Measurements from ENCODE around the gene MR1.

MR1 gene

DNA sequence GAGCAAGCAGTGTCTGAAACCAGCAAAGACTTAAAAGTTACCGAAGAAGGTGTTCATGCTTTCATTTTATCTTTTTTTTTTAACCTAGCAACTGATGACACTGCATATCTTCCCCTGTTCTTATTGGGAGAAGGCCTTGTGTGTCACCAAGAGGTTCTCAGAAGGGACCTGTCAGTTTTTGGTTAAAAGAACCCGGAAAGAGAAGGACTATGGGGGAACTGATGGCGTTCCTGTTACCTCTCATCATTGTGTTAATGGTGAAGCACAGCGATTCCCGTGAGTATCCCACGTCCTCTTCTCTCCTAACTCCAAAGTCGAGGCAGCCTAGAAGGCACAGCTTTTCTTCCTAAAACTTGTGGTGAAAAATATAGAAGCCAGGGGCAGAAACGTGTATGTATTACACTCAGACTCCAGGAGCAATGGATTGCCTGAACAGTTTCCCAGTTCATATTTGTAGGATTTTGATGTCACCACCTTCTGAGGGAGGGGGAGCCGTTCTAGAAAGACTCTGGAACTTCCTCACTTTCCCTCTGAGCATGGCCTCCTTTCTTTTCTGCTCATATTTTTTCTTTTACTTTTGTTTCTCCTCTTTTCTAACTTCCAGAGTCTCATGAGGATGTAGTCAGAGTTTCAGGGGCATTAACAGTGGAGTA is at the start of gene MR1:
Gene MR1, plus strand, starts transcription at position 185 of the 653 bp plus-strand sequence. Its CDS starts 25 bp downstream, at position 210.
- ATAC-seq (ENCODE audit: low read depth) = peak; percentile 97
- Mint-ChIP-seq H3K36me3 (peaks cover 6% of the 10 kb centered on the region), H3K27me3 (no peaks in the 10 kb centered on the region), H3K4me1 (peaks cover 43% of the 10 kb centered on the region), H3K27ac (peak within 1 kb of the TSS; percentile 98), H3K4me3 (peak within 1 kb of the TSS; percentile 99), H3K9me3 (no peaks in the 10 kb centered on the region)
- peak; percentile 34 to 74 for DNase-seq (ENCODE audit: low spot score in 2 of 2)

DNA sequence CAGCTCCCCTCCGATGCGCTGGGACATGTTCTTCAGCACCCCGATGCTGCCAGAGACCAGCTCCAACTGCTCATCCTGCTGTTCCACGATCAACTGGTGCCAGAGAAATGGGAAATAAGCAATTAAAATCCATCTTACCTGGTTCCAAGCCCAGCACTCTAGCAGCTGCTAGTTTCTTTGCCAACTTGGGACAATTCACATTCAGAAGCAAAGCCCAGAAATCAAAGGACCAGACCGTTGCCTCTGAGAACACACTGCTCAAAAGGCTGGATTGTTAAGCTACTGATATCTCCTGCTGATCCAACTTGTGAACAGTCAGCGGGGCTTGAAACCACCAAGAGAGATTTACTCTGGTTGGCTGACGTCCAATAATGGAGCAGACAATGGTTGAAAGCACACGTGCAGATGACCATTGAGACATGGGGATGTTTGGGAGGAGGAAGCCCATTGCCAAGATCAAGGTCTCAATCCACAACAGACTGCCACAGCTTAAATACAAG is 45.5 kb upstream of the MR1 start:
- H3K27me3 Mint-ChIP-seq = no peaks in the 10 kb centered on the region
- no peaks in the 10 kb centered on the region for H3K9me3 Mint-ChIP-seq
- H3K4me3 Mint-ChIP-seq = no peak overlapping the region
- peaks cover 6% of the 10 kb centered on the region for H3K4me1 Mint-ChIP-seq
- no peak for ATAC-seq (ENCODE audit: low read depth)
- no peak overlapping the region for H3K27ac Mint-ChIP-seq
- H3K36me3 Mint-ChIP-seq = peaks cover 53% of the 10 kb centered on the region
- no peak for DNase-seq (ENCODE audit: low spot score in 2 of 2)

DNA sequence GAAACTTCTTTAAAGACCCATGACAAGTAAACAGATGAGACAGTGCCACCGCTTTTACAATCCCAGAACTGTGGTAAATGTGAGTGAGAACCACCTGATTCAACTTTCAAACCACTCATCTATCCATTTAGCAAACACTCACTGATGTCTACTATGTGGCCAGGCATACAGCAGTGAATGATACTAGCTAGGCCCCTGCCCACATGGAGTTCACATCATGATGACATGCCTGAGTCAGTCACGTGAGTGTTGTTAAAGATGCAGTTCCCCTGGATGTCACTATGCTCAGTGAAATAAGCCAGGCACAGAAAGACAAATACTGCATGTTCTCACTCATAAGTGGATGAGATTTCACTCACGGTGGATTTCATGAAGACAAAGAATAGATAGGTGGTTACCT is 39.5 kb upstream of the MR1 start:
- Mint-ChIP-seq H3K4me3 (no peak overlapping the region), H3K9me3 (no peaks in the 10 kb centered on the region), H3K27me3 (no peaks in the 10 kb centered on the region), H3K36me3 (peaks cover 39% of the 10 kb centered on the region), H3K27ac (no peak overlapping the region), H3K4me1 (no peaks in the 10 kb centered on the region)
- ATAC-seq (ENCODE audit: low read depth) (no peak), DNase-seq (ENCODE audit: low spot score in 2 of 2) (no peak)

DNA sequence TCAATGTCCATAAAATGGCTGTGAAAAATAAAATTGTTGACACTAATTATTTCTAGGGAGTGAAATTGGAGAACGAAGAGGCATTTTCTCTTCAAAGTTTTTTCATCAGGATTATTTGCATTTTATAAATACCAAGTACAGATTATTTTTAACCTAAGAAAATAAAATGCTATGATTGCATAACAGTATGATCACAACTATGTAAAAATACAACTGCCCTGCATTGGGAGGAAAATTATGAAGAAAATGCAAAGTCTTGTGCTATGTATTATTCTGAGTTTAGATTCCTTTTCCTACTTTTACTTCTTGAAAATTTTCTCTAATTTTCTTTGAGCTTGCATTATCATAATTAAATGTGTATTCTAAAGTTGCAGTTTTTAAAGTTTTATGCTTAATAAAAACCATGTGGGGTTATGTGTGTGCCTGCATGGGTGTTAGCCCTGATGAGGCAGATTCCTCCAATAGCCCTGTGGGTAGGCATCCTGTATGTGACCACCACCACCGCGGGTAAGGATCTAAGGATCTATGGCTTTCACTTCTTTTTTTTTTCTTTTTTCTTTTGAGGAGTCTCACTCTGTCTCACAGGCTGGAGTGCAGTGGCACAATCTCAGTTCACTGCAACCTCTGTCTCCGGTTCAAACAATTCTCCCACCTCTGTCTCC is 35.8 kb upstream of the MR1 start:
- no peak for DNase-seq (ENCODE audit: low spot score in 2 of 2)
- H3K4me1 Mint-ChIP-seq = peaks cover 2% of the 10 kb centered on the region
- no peak overlapping the region for H3K27ac Mint-ChIP-seq
- H3K36me3 Mint-ChIP-seq = peaks cover 30% of the 10 kb centered on the region
- no peak overlapping the region for H3K4me3 Mint-ChIP-seq
- no peaks in the 10 kb centered on the region for H3K27me3 Mint-ChIP-seq
- no peak for ATAC-seq (ENCODE audit: low read depth)
- no peaks in the 10 kb centered on the region for H3K9me3 Mint-ChIP-seq

DNA sequence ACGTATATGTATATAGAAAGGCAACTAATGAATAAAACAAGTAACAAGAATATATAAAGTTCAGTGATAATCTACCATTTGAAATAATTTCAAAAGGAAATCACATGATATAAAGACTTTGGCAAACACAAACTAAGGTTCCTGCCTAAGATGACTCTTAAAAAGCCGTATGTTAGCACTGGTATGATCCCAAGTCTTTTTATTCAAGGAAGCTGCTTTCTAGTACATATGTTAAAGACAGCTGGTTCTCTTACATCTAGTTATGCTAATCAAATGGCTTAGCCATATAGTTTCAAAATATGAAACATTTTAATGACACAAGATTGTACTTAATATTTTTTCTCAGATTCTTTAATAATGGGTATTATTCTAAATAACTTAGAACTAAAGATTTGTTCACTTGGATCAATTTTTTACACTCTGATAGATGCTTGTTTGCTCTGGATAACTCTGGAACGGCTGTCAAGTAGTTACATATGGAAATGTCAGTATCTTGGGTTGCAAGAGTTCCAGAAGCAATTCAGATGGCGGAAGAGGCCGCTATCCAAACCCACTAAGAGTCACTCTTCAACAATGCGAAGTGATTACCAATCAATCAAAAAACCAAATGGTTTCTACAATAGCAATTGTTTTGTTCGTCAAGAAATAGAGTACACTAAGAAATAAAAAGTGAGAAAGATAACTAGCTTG is 32.5 kb upstream of the MR1 start:
- Mint-ChIP-seq H3K4me3 (no peak overlapping the region), H3K27ac (no peak overlapping the region), H3K9me3 (no peaks in the 10 kb centered on the region), H3K36me3 (peaks cover 32% of the 10 kb centered on the region), H3K27me3 (no peaks in the 10 kb centered on the region), H3K4me1 (peaks cover 2% of the 10 kb centered on the region)
- ATAC-seq (ENCODE audit: low read depth) (no peak), DNase-seq (ENCODE audit: low spot score in 2 of 2) (no peak)

DNA sequence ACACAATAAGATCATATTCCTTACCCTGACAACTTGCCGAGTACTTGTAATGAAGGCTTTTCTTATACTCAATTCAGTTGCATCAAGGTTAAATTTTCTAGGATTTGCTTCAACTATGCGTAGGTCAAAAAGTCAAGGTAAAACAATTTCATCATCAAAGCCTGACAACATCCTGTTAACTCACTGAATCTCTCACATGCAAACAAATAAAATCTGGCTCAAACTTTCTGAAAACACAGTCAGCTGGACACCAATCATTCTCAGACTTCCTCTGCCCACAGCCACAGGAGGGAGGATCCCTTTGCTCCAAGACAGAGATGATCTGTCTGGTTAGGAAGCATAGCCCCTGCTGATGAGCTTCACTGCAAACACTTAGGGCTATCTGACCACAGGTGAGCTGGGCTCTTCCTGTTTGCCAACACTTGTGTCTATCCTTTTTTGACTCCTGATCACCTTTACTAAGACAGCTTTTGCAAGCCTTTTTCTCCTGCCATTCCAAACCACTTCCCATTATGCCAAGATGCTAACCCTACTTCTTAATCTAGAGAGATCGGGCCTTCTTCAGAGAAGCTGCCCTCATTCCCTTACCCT is 31.1 kb upstream of the MR1 start:
- DNase-seq (ENCODE audit: low spot score in 2 of 2) = no peak
- H3K4me1 Mint-ChIP-seq = peaks cover 7% of the 10 kb centered on the region
- H3K27ac Mint-ChIP-seq = no peak overlapping the region
- no peak overlapping the region for H3K4me3 Mint-ChIP-seq
- ATAC-seq (ENCODE audit: low read depth) = no peak
- peaks cover 32% of the 10 kb centered on the region for H3K36me3 Mint-ChIP-seq
- H3K27me3 Mint-ChIP-seq = no peaks in the 10 kb centered on the region
- no peaks in the 10 kb centered on the region for H3K9me3 Mint-ChIP-seq

DNA sequence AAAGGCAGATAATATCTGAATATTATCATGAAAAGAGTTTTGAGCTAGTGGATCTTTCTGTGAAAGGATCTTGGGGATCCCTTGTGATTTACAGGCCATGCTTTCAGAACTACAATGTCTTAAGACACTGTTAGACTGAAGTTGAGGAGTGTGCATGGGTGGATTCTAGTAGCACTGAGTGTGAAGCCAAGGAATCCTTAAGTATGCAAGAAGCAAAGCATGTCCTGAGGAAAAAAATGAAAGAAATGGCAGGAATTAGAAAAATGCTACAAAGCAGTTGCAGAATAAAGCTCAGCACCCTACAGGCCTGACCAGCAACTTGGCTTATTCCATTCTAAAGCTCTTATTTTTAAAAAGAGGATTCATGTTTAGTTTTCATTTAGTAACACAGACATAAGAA is 23.0 kb upstream of the MR1 start:
- Mint-ChIP-seq H3K4me1 (peaks cover 23% of the 10 kb centered on the region), H3K4me3 (no peak overlapping the region), H3K36me3 (peaks cover 7% of the 10 kb centered on the region), H3K27ac (no peak overlapping the region), H3K27me3 (no peaks in the 10 kb centered on the region), H3K9me3 (no peaks in the 10 kb centered on the region)
- ATAC-seq (ENCODE audit: low read depth) (no peak), DNase-seq (ENCODE audit: low spot score in 2 of 2) (no peak)

DNA sequence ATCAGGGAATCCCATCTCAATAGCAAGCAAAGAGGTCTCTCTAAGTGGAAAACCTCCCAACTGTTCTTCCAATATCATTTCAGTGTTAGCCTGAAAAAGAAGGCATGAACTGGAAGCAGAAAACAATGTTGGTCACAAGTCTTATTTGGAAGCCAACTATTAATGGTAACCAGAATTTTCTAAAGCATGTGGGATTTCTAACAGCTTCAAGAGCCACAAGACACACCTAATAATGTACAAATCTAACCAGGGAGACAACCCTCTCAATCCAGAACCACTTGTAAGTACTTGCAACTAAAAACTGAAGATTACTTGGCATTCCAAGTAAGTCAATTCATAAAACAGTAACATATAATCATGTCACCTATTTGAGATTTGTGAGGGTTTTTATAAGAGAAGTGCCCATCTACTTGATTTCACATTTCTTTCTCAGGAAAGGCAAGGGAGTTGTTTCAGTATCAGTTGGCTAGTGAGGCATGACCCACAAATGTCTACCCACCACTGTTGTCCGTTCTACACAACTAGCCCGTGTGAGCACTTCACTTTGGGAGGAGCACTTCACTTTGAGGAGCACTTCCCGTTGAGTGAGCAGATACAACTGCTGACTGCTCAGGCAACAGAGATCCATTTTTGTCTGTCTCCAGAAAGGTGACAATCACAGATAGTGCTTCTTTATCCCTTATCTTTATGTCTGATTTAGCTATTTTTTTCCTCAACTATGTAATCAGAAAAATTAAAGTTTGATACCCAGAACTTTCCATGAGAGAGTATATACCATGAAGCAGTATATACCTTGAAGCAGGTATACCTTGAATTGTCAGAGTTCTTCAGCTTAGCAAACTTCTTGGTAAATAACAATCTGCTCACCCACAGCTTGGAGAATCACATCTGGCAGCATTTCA is 22.2 kb upstream of the MR1 start:
- Mint-ChIP-seq H3K4me1 (peaks cover 23% of the 10 kb centered on the region), H3K27ac (no peak overlapping the region), H3K36me3 (peaks cover 7% of the 10 kb centered on the region), H3K27me3 (no peaks in the 10 kb centered on the region), H3K4me3 (no peak overlapping the region), H3K9me3 (no peaks in the 10 kb centered on the region)
- no peak for DNase-seq (ENCODE audit: low spot score in 2 of 2)
- ATAC-seq (ENCODE audit: low read depth) = no peak

DNA sequence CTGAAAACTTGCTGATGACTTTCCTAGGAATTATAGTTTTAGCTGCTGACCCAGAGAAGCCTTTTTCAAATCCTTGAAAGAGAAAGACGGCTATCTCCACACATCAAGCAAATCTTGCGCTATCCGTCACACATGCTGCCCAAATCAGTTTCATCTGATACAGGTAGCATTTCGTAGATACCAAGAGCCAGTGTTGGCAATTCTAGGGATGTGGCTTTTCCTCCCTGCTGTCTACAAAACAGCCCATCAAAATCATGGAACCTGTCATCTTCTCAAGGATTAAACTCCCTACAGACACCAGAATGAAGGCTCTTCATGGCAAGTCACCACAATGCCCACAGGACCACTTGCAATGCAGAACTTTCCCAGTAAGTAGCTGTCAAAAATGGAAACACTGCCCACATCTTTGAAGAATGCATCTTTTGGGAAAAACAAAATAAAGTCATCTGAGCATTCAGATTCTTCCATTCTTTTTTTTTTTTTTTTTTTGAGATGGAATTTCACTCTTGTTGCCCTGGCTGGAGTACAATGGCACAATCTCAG is 21.5 kb upstream of the MR1 start:
- peaks cover 7% of the 10 kb centered on the region for H3K36me3 Mint-ChIP-seq
- H3K27ac Mint-ChIP-seq = no peak overlapping the region
- no peak for DNase-seq (ENCODE audit: low spot score in 2 of 2)
- H3K4me1 Mint-ChIP-seq = peaks cover 19% of the 10 kb centered on the region
- H3K9me3 Mint-ChIP-seq = no peaks in the 10 kb centered on the region
- no peak overlapping the region for H3K4me3 Mint-ChIP-seq
- no peak for ATAC-seq (ENCODE audit: low read depth)
- no peaks in the 10 kb centered on the region for H3K27me3 Mint-ChIP-seq

DNA sequence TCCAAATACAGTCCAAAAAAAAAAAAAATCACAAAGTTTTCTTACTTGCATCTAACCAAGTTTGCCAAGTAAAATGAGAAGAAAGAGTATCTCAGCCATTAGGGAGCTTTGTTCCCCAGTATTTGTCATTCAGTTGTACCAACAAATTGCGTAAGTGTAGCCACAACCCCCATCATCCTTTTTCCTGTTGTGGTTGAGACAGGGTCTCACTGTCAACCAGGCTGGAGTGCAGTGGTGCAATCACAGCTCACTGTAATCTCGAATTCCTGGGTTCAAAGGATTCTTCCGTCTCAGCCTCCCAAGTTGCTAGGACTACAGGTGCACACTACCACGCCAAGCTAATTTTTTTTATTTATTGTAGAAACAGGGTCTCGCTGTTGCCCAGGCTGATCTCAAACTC is 20.6 kb upstream of the MR1 start:
- H3K36me3 Mint-ChIP-seq = peaks cover 9% of the 10 kb centered on the region
- ATAC-seq (ENCODE audit: low read depth) = no peak
- no peaks in the 10 kb centered on the region for H3K27me3 Mint-ChIP-seq
- H3K4me3 Mint-ChIP-seq = no peak overlapping the region
- DNase-seq (ENCODE audit: low spot score in 2 of 2) = no peak
- H3K9me3 Mint-ChIP-seq = no peaks in the 10 kb centered on the region
- H3K4me1 Mint-ChIP-seq = peaks cover 22% of the 10 kb centered on the region
- H3K27ac Mint-ChIP-seq = no peak overlapping the region

DNA sequence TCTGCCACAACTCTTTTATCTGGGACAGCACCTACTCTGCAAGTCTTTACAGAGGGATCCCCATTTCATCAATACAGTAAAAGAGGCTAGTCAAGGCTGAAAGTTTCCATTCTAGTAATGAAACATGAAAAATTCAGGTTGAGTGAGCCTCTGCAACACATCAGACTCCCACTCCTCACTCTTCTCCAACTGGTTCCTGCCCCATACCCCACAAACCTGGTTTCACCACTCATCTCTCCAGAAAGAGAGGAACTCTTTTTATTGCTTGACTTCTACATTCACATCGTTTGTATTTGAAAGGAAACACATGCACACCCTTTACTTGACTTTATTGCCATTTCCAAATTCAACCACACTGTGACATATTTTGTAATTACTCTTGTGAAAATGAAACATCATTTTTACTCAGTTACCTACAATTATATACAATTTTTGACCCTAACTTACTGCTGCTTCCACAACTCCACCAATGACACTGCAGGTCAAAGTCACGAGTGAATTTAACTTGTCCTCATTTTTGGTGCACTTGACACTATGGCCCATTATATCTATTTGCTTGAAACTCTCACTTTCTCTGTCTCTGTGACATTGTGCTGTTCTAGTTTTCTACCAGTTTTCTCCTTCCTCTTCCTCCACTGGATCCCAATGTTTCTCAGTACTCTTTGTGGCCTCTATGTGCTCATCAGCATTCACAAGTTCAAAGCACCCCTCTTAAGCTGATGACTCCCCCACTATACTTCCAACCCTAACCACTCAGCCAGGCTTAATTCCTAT is 19.1 kb upstream of the MR1 start:
- Mint-ChIP-seq H3K4me3 (no peak overlapping the region), H3K4me1 (peaks cover 31% of the 10 kb centered on the region), H3K27me3 (no peaks in the 10 kb centered on the region), H3K36me3 (peaks cover 9% of the 10 kb centered on the region), H3K9me3 (no peaks in the 10 kb centered on the region), H3K27ac (no peak overlapping the region)
- no peak for ATAC-seq (ENCODE audit: low read depth)
- no peak for DNase-seq (ENCODE audit: low spot score in 2 of 2)

DNA sequence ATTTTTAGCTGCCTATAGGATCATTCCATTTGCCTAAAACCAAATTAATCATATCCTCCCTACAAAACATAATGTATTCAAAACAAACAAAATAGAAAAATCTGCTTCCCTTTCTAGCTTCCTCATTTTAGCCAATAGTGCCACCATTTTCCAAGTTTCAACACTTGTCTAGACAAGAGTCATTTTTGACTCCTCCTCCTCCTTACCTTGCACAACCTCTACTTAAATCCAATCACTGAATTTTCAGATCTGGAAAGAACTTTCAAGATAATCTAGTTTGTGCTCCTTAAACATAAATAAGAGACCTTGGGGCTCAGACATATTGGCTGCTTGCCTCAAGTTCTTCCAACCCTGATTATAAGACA is 18.6 kb upstream of the MR1 start:
- H3K27ac Mint-ChIP-seq = no peak overlapping the region
- ATAC-seq (ENCODE audit: low read depth) (peak; percentile 56), DNase-seq (ENCODE audit: low spot score in 2 of 2) (no peak)
- peaks cover 7% of the 10 kb centered on the region for H3K36me3 Mint-ChIP-seq
- peaks cover 31% of the 10 kb centered on the region for H3K4me1 Mint-ChIP-seq
- H3K27me3 Mint-ChIP-seq = no peaks in the 10 kb centered on the region
- H3K9me3 Mint-ChIP-seq = no peaks in the 10 kb centered on the region
- no peak overlapping the region for H3K4me3 Mint-ChIP-seq

DNA sequence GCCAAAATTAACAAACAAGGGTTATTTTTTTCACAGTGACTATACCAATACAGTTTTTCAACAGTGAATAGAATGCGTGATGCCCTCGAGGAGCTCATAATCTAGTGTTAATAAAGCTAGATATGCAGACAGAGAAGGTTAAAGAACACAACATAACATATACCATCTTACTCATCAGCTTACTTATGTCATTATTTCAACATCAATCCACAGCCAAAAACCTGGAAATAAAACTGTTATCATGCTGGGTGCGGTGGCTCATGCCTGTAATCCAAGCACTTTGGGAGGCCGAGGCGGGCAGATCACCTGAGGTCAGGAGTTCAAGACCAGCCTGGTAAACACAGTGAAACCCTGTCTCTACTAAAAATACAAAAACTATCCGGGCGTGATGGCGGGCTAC is 17.2 kb upstream of the MR1 start:
- no peak for DNase-seq (ENCODE audit: low spot score in 2 of 2)

More for the DNA sequence above, 17.2 kb upstream of the MR1 start:
- Mint-ChIP-seq H3K27ac (no peak overlapping the region), H3K4me1 (peaks cover 33% of the 10 kb centered on the region), H3K36me3 (peaks cover 5% of the 10 kb centered on the region), H3K4me3 (no peak overlapping the region), H3K9me3 (no peaks in the 10 kb centered on the region), H3K27me3 (no peaks in the 10 kb centered on the region)
- ATAC-seq (ENCODE audit: low read depth) = no peak
